ENCODE results near the gene USP11.

The USP11 gene

GRCh38 chrX:47185241-47185640 is 47.6 kb upstream of the USP11 start (continued):
- TF ChIP-seq ZNF488 (tag by site-specific recombination; IDR thresholded peaks at IDR 0.05) (no peak), ZFP37 (tag by site-specific recombination; IDR thresholded peaks at IDR 0.05) (no peak), ZNF146 (tag by site-specific recombination; IDR thresholded peaks at IDR 0.05) (no peak), ZBTB10 (tag by site-specific recombination; IDR thresholded peaks at IDR 0.05) (no peak), ZNF548 (tag by site-specific recombination; IDR thresholded peaks at IDR 0.05) (no peak), MEIS1 (CRISPR knock-in tag; IDR thresholded peaks at IDR 0.05; ENCODE audit: borderline replicate concordance) (no peak), ZNF248 (tag by site-specific recombination; IDR thresholded peaks at IDR 0.05) (no peak)

DNA sequence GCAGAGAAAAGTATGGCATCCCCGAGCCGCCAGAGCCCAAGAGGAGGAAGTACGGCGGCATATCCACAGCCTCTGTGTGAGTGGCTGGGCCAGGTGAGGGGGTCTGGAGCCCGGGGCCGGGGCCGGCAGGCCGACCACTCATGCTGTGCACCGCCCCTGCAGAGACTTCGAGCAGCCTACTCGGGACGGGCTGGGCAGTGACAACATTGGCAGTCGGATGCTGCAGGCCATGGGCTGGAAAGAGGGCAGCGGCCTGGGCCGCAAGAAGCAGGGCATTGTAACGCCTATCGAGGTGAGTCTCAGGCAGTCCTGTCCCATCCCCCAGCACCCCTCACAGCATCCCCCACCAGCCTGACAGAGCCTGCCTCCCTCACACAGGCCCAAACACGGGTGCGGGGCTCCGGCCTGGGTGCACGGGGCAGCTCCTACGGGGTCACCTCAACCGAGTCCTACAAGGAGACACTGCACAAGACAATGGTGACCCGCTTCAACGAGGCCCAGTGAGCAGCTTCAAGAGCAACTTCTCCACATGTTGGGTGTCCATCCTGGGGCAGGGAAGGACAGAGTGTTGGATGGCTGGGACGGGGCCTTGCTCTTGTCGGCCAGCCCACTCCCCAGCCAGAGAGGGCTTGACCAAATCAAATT is 46.6 kb upstream of the USP11 start:
- H3K36me3 ChIP-seq (ENCODE audit: control insufficient read depth in 2 of 2, insufficient read depth in 1 of 2, low read length in 2 of 2), result peaks cover 0 to 50% of the 10 kb centered on the region in 2 experiments; a peak in 2 of 3 replicates
- H3K4me3 ChIP-seq (ENCODE audit: low read depth, low read length), result no peak overlapping the region
- no peak overlapping the region for H3K27ac ChIP-seq (ENCODE audit: extremely low read depth, low read depth, low read length)
- ChIA-PET CTCF (interaction anchor here (0.6 kb wide), 1 partner anchor 1663 kb away, joined by 3 read pairs; no protein-coding TSS in a partner anchor), POLR2A (no interaction called here)
- no peak for TF ChIP-seq ZNF670 (tag by site-specific recombination; IDR thresholded peaks at IDR 0.05; ENCODE audit: low read depth)
- TF ChIP-seq ZNF596 (tag by site-specific recombination; IDR thresholded peaks at IDR 0.05), result no peak
- no peak for TF ChIP-seq ZNF544 (tag by site-specific recombination; IDR thresholded peaks at IDR 0.05)
- TF ChIP-seq ZNF324 (tag by site-specific recombination; IDR thresholded peaks at IDR 0.05), result no peak
- no peak for TF ChIP-seq ZNF311 (tag by site-specific recombination; IDR thresholded peaks at IDR 0.05; ENCODE audit: borderline replicate concordance)
- no peak for TF ChIP-seq ZNF510 (tag by site-specific recombination; IDR thresholded peaks at IDR 0.05; ENCODE audit: insufficient replicate concordance)
- no peak for TF ChIP-seq OSR2 (tag by site-specific recombination; IDR thresholded peaks at IDR 0.05)
- TF ChIP-seq ZNF549 (tag by site-specific recombination; IDR thresholded peaks at IDR 0.05), result no peak
- no peak for TF ChIP-seq ELK4 (IDR thresholded peaks at IDR 0.05; ENCODE audit: borderline replicate concordance, low read depth, low read length)
- no peak for TF ChIP-seq HOXD13 (CRISPR knock-in tag; IDR thresholded peaks at IDR 0.05; ENCODE audit: borderline replicate concordance)
- no peak for TF ChIP-seq ZBTB8A (tag by site-specific recombination; IDR thresholded peaks at IDR 0.05)
- TF ChIP-seq ZNF571 (tag by site-specific recombination; IDR thresholded peaks at IDR 0.05), result no peak
- TF ChIP-seq, protein P1, sequence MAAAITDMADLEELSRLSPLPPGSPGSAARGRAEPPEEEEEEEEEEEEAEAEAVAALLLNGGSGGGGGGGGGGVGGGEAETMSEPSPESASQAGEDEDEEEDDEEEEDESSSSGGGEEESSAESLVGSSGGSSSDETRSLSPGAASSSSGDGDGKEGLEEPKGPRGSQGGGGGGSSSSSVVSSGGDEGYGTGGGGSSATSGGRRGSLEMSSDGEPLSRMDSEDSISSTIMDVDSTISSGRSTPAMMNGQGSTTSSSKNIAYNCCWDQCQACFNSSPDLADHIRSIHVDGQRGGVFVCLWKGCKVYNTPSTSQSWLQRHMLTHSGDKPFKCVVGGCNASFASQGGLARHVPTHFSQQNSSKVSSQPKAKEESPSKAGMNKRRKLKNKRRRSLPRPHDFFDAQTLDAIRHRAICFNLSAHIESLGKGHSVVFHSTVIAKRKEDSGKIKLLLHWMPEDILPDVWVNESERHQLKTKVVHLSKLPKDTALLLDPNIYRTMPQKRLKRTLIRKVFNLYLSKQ (tag by site-specific recombination; IDR thresholded peaks at IDR 0.05; ENCODE audit: borderline replicate concordance), result no peak
- H3K9me3 ChIP-seq (ENCODE audit: control insufficient read depth, insufficient read depth, low read depth, low read length), result no peaks in the 10 kb centered on the region
- no peaks in the 10 kb centered on the region for H3K4me1 ChIP-seq (ENCODE audit: control insufficient read depth, insufficient read depth, low read length)
